Kidney epithelial cell (primary cell): ENCODE data around the gene CIZ1. TPM values are rescaled to one million over a fixed set of nuclear protein-coding genes. Genes with fewer than 3 reads are reported as not detected.

ENCODE experiments used
- DNase-seq: peaks from one replicate; pipeline ENCODE4 v3.0.0-alpha.2; 2010; ENCODE audit warnings: low read depth
- H3K27me3 ChIP-seq: 2 replicates; pipeline ENCODE4 v1.6.0; 2011; ENCODE audit warnings: low read length; ENCODE audit not compliant: control insufficient read depth, insufficient read depth
- H3K36me3 ChIP-seq: 2 replicates; pipeline ENCODE4 v1.5.1; 2011; ENCODE audit warnings: low read length; ENCODE audit not compliant: control insufficient read depth, insufficient read depth
- H3K4me3 ChIP-seq: 2 replicates; pipeline ENCODE4 v1.5.1; 2011; ENCODE audit warnings: low read depth, mild to moderate bottlenecking, control low read depth, low read length
- total RNA-seq: library from RNA; depleted of rRNA; stranded (reverse); fragments of >200 nt; gene quantifications from 2 replicates; pipeline ENCODE4 v1.2.3, GENCODE V29; 2015
- TF ChIP-seq, protein P1 (sequence below): IDR thresholded peaks from 2 replicates; pipeline ENCODE4 v1.5.1; 2011; ENCODE audit warnings: mild to moderate bottlenecking, moderate library complexity, low read length, control low read depth, inconsistent platforms; ENCODE audit not compliant: insufficient read depth, poor library complexity, severe bottlenecking

The CIZ1 gene
- total RNA-seq, 1 donor from 2014 or later = 56.9 TPM

DNA sequence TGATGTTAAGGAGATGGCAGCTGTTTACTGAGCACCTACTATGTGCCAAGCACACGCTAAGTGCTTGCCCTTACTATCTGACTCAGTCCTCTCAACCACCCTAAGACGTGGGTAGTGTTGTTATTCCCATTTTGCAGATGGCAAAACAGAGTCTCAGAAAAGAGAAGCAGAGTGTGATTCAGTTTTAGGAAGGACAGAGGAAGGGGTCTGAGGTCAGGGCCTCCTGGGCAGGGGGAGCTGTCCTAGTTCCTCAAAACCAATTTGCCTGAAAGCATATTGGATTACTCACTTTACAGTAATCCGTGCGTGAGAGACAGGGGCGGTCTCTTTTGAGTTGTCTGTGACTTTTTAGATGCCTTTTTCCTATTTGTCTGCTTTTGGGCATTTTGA, 35.0 kb upstream of the CIZ1 start:
- no peak overlapping the region for H3K4me3 ChIP-seq
- no peaks in the 10 kb centered on the region for H3K27me3 ChIP-seq
- DNase-seq = no peak
- TF ChIP-seq, protein P1, sequence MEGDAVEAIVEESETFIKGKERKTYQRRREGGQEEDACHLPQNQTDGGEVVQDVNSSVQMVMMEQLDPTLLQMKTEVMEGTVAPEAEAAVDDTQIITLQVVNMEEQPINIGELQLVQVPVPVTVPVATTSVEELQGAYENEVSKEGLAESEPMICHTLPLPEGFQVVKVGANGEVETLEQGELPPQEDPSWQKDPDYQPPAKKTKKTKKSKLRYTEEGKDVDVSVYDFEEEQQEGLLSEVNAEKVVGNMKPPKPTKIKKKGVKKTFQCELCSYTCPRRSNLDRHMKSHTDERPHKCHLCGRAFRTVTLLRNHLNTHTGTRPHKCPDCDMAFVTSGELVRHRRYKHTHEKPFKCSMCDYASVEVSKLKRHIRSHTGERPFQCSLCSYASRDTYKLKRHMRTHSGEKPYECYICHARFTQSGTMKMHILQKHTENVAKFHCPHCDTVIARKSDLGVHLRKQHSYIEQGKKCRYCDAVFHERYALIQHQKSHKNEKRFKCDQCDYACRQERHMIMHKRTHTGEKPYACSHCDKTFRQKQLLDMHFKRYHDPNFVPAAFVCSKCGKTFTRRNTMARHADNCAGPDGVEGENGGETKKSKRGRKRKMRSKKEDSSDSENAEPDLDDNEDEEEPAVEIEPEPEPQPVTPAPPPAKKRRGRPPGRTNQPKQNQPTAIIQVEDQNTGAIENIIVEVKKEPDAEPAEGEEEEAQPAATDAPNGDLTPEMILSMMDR = no peak
- peaks cover 1% of the 10 kb centered on the region for H3K36me3 ChIP-seq

DNA sequence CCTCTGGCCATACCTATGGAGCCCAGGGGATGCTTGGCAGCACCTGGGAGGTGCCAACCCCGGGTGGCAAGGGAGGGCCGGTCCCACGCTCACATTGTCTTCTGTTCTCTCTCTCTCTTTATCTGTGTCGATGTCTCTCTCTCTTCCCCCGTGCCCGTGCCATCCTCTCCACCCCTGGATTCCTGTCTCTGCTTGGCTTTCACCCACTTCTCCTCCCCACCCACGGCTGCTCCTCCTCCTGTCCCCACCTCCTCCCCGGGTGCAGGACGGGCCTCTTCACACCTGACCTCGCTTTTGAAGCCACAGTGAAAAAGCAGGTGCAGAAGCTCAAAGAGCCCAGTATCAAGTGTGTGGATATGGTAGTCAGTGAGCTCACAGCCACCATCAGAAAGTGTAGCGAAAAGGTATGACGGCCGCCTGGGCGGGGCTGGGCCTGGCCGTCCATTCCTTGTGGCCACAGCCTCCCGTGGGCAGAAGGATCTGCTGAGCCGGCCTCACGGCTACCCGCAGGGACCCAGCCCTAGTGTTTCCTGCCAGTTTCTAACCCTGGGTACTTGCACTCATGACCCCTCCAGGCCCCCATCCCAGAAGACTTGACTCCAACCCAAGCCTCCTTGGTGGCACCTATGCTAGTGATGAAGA, 34.5 kb upstream of the CIZ1 start:
- H3K4me3 ChIP-seq = no peak overlapping the region
- no peak for DNase-seq
- TF ChIP-seq, protein P1 = no peak
- no peaks in the 10 kb centered on the region for H3K27me3 ChIP-seq
- peaks cover 1% of the 10 kb centered on the region for H3K36me3 ChIP-seq

DNA sequence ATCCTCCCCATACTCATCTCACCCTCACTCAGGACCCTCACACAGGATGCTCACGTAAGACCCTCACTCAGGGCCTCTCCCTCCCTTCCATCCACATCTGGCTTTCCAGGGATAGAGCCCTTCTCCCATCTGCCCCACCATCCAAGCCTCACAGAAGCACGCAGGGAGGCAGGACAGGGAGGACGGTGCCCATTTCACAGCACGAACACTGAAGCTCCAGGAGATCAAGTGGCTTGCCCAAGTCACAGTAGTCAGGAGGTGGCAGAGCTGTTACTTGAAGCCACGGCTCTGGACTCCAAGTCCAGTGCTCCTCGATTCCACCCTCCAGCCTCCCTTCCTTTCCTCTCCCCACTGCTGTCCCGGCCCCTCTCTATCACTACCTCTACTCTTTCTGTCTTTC, 33.5 kb upstream of the CIZ1 start:
- H3K27me3 ChIP-seq = no peaks in the 10 kb centered on the region
- H3K4me3 ChIP-seq = no peak overlapping the region
- TF ChIP-seq, protein P1 = no peak
- DNase-seq = no peak
- H3K36me3 ChIP-seq = peaks cover 1% of the 10 kb centered on the region

DNA sequence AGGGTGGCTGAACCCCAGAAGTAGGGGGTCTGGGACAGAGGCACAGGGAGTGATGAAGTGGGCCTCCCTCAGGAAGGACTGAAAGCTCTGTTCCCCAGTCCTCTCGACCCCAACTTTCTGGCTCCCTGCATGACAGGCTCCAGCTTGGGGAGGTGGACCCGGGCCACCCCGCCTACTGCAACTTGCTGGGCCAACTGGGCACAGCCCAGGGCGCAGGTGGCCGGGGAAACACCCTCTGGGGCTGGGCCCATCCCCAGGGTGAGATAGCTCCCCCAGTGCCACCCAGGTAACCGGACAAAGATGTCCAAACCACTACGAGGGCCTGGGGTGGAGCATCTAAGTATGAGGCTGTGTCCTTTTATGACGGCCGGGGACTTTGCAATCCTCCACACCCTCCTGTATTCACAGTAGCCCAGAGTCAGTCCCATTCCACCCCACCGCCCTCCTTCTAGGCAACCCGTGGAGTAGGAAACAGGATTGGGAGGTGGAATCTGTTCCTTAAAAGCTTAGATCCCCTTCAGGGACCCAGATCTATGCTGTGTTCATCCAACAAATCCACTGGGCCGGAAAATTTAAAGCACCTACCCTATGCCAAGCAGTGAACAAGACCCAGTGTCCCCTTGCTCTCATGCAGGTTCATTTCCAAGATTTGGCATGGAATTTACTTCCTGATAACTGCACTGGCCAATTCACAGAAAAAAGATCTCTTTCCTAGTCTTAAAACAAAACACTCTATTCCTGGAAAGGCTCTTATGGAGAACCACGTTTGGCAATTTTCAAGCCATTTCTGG, 31.7 kb upstream of the CIZ1 start:
- DNase-seq = no peak
- no peak overlapping the region for H3K4me3 ChIP-seq
- peaks cover 1% of the 10 kb centered on the region for H3K36me3 ChIP-seq
- H3K27me3 ChIP-seq = no peaks in the 10 kb centered on the region
- TF ChIP-seq, protein P1 = no peak

DNA sequence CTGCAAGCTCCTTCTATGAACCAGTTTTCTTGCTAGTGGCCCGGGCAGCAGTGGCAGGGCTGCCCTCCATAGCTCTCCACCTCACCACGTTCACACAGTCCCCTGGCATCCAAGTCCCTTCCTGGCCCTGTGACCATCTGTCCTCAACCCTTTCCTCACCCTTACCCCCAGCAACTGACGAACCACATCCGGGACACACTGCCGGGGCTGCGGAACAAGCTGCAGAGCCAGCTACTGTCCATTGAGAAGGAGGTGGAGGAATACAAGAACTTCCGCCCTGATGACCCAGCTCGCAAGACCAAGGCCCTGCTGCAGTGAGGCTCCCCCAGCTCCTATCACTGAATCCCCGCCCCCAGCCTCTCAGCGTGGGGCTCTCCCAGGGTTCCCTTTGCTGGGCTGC, 30.7 kb upstream of the CIZ1 start:
- DNase-seq = no peak
- TF ChIP-seq, protein P1 = no peak

DNA sequence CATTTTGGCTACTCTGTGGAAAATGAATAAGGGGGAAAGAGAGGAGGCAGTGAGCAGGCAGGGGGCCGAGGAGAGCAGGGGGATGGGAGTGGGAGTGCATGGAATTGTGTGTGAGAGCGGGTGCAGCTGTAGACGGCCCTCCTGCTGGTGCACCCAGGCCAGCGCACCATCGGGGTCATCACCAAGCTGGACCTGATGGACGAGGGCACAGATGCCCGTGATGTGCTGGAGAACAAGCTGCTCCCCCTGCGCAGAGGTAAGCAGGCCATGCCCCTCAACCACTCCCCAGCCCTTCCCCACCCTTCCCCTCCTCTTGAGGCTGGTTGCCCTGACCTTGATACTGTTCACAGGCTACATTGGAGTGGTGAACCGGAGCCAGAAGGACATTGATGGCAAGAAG, 28.5 kb upstream of the CIZ1 start:
- no peak for DNase-seq
- Histone ChIP-seq H3K4me3 (no peak overlapping the region), H3K27me3 (no peaks in the 10 kb centered on the region), H3K36me3 (peaks cover 1% of the 10 kb centered on the region)
- TF ChIP-seq, protein P1 = no peak

More for the DNA sequence above, 30.7 kb upstream of the CIZ1 start:
- H3K27me3 ChIP-seq = no peaks in the 10 kb centered on the region
- H3K4me3 ChIP-seq = no peak overlapping the region
- peaks cover 1% of the 10 kb centered on the region for H3K36me3 ChIP-seq
